IPS-18c (cell line): ENCODE results near the gene PCBP3.
"Not testable (repeated sequence)": the region's sequence is repeated elsewhere in the genome, so short reads cannot be mapped to it uniquely, and the experiment has no call there.

Experiments used
- H3K4me3 ChIP-seq: 2 replicates; pipeline ENCODE4 v1.7.0; 2013; ENCODE audit warnings: low read depth, mild to moderate bottlenecking, low read length, moderate library complexity; ENCODE audit not compliant: insufficient read depth
- H3K9me3 ChIP-seq: one replicate; pipeline ENCODE4 v1.6.1; 2013; ENCODE audit warnings: mild to moderate bottlenecking, low read length, moderate library complexity; ENCODE audit not compliant: control insufficient read depth, insufficient read depth

The PCBP3 gene

GRCh38 chr21:45841033-45841432 lies 197.5 kb downstream of the PCBP3 start:
- Histone ChIP-seq H3K9me3 (no peaks in the 10 kb centered on the region), H3K4me3 (no peak overlapping the region)

GRCh38 chr21:45843426-45843825 lies 199.9 kb downstream of the PCBP3 start:
- H3K9me3 ChIP-seq, result no peaks in the 10 kb centered on the region
- no peak overlapping the region for H3K4me3 ChIP-seq

GRCh38 chr21:45844181-45844580 lies 200.7 kb downstream of the PCBP3 start:
- H3K4me3 ChIP-seq, result no peak overlapping the region
- no peaks in the 10 kb centered on the region for H3K9me3 ChIP-seq

GRCh38 chr21:45845063-45845769 lies 201.7 kb downstream of the PCBP3 start:
- Histone ChIP-seq H3K9me3 (no peaks in the 10 kb centered on the region), H3K4me3 (no peak overlapping the region)

- Histone ChIP-seq H3K4me3 (no peak overlapping the region), H3K9me3 (no peaks in the 10 kb centered on the region)
Observed at GRCh38 chr21:45845770-45846090, 202.2 kb downstream of the PCBP3 start.

GRCh38 chr21:45846373-45847160 lies 203.0 kb downstream of the PCBP3 start:
- H3K4me3 ChIP-seq, result no peak overlapping the region

GRCh38 chr21:45847870-45848269 lies 204.3 kb downstream of the PCBP3 start:
- Histone ChIP-seq H3K9me3 (no peaks in the 10 kb centered on the region), H3K4me3 (no peak overlapping the region)

More at GRCh38 chr21:45846373-45847160, 203.0 kb downstream of the PCBP3 start:
- H3K9me3 ChIP-seq, result no peaks in the 10 kb centered on the region

GRCh38 chr21:45848331-45848730 lies 204.8 kb downstream of the PCBP3 start:
- H3K9me3 ChIP-seq, result no peaks in the 10 kb centered on the region

GRCh38 chr21:45848805-45849204 lies 205.3 kb downstream of the PCBP3 start:
- Histone ChIP-seq H3K9me3 (no peaks in the 10 kb centered on the region), H3K4me3 (no peak overlapping the region)

More at GRCh38 chr21:45848331-45848730, 204.8 kb downstream of the PCBP3 start:
- no peak overlapping the region for H3K4me3 ChIP-seq

GRCh38 chr21:45849651-45850050 lies 206.1 kb downstream of the PCBP3 start:
- Histone ChIP-seq H3K4me3 (no peak overlapping the region), H3K9me3 (no peaks in the 10 kb centered on the region)

GRCh38 chr21:45850181-45850580 lies 206.7 kb downstream of the PCBP3 start:
- H3K9me3 ChIP-seq, result no peaks in the 10 kb centered on the region
- H3K4me3 ChIP-seq, result no peak overlapping the region

- H3K4me3 ChIP-seq, H3K9me3 ChIP-seq: not testable (repeated sequence)
Observed at GRCh38 chr21:45852386-45852785, 208.9 kb downstream of the PCBP3 start.

GRCh38 chr21:45852886-45853400 lies 209.4 kb downstream of the PCBP3 start:
- no peak overlapping the region for H3K4me3 ChIP-seq
- no peaks in the 10 kb centered on the region for H3K9me3 ChIP-seq

- no peaks in the 10 kb centered on the region for H3K9me3 ChIP-seq
- H3K4me3 ChIP-seq, result no peak overlapping the region
Observed at GRCh38 chr21:45853703-45854342, 210.3 kb downstream of the PCBP3 start.

- no peaks in the 10 kb centered on the region for H3K9me3 ChIP-seq
- H3K4me3 ChIP-seq, result no peak overlapping the region
Observed at GRCh38 chr21:45854690-45855247, 211.2 kb downstream of the PCBP3 start.

- Histone ChIP-seq H3K4me3 (no peak overlapping the region), H3K9me3 (no peaks in the 10 kb centered on the region)
Observed at GRCh38 chr21:45855248-45855811, 211.8 kb downstream of the PCBP3 start.

GRCh38 chr21:45856442-45856841 lies 212.9 kb downstream of the PCBP3 start:
- H3K9me3 ChIP-seq, result no peaks in the 10 kb centered on the region
- H3K4me3 ChIP-seq, result no peak overlapping the region
